GM13976 (cell line): ENCODE results near the gene LSR.

ENCODE experiments used
- DNase-seq: peaks from one replicate; pipeline ENCODE4 v3.0.0; 2012; ENCODE audit warnings: low spot score
- in situ Hi-C: fragments of 300-500 bp; cut with MboI; formaldehyde crosslinking; loops from one replicate; pipeline ENCODE4 v1.12.0; 2022; ENCODE audit warnings: low sequenced_read_pairs, mixed read lengths, inconsistent platforms; ENCODE audit not compliant: unreplicated experiment
- TF ChIP-seq, protein P1 (sequence below): IDR thresholded peaks from 2 replicates; pipeline ENCODE4 v1.5.1; 2012; ENCODE audit warnings: borderline replicate concordance, mild to moderate bottlenecking; ENCODE audit not compliant: insufficient read depth; ENCODE audit errors: extremely low read depth, missing control alignments, control extremely low read depth

LSR gene

DNA sequence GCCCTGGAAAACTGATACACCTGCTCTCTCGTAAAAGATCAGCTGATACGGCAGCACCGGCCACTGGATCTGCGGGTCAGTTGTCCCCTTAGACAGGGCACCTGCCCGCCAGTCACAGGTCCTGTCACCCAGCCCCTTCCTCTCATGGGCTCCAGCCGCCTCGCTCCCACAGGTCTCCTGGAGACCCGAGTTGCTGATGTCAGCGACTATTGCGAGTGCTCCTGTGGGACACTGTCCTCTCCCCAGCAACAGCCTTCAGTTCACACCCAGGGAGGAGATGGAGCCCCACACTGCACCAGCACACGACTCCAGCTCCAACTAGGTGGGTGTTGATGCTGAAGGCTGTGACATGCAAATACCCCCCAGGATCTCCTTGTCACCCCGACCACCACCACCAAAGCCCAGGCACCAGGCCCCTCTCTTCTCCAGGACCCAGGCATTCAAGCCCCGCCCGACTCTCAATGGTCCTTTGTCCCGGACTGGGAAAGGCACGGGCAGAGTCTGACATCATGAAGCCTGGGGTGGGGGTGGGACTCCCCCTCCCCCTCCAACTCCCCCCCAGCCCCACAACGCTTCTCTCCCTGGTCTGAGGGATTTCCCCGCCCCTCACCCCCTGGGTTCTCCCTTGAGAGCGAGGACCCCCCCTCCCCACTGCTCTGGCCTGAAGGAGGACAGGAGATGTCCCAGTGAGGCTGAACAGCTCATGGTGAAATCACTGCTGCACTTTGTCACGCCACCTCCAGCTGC is 41.8 kb downstream of the LSR start:
- in situ Hi-C loops, result no loop called here
- TF ChIP-seq, protein P1, sequence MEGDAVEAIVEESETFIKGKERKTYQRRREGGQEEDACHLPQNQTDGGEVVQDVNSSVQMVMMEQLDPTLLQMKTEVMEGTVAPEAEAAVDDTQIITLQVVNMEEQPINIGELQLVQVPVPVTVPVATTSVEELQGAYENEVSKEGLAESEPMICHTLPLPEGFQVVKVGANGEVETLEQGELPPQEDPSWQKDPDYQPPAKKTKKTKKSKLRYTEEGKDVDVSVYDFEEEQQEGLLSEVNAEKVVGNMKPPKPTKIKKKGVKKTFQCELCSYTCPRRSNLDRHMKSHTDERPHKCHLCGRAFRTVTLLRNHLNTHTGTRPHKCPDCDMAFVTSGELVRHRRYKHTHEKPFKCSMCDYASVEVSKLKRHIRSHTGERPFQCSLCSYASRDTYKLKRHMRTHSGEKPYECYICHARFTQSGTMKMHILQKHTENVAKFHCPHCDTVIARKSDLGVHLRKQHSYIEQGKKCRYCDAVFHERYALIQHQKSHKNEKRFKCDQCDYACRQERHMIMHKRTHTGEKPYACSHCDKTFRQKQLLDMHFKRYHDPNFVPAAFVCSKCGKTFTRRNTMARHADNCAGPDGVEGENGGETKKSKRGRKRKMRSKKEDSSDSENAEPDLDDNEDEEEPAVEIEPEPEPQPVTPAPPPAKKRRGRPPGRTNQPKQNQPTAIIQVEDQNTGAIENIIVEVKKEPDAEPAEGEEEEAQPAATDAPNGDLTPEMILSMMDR, result no peak
- no peak for DNase-seq

DNA sequence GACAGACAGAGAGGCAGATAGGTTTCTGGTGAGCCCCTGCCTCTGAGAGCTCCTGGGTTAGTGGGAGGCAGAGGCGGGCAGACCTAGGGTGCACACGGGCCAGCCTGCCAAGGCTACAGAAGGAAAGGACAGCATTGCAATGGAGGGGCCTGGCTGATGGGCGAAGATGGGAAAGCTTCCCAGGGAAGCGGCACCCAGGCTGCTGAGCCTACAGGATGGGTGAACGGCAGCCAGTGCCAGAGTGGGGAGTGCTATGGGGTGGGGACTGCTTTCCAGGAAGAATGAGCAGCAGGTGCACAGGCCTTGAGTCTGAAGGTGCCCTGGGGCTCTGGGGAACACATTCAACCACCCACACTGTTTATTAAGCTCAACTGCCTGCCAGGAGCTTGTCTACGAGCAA is 42.5 kb downstream of the LSR start:
- in situ Hi-C loops, result no loop called here
- DNase-seq, result no peak
- TF ChIP-seq, protein P1, result no peak

DNA sequence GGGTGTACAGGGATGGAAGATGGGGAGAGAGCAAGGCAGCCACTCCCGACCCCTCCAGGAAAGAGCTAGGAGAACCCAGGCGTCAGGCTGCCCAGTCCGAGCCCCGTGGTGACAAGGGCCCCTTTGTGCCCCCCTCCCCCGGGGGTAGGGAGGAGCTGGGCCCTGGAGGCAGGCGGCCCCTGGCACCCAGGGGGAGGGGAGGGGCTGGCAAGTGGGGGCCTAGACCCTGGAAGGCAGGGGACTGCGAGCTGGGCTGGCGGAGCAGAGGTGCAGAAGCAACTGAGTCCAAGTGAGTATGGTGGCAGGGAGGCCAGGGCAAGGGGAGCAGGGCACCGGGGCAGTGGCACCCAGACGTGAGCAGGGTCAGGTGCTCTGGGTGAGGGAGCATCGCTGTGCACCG is 43.1 kb downstream of the LSR start, which contains the start of gene MAG:
MAG (plus strand) TSS at position 246 of the 400 bp plus-strand sequence. CDS start 3,248 bp downstream, outside the sequence.
- in situ Hi-C loops, result no loop called here
- TF ChIP-seq, protein P1, result no peak
- DNase-seq, result no peak

DNA sequence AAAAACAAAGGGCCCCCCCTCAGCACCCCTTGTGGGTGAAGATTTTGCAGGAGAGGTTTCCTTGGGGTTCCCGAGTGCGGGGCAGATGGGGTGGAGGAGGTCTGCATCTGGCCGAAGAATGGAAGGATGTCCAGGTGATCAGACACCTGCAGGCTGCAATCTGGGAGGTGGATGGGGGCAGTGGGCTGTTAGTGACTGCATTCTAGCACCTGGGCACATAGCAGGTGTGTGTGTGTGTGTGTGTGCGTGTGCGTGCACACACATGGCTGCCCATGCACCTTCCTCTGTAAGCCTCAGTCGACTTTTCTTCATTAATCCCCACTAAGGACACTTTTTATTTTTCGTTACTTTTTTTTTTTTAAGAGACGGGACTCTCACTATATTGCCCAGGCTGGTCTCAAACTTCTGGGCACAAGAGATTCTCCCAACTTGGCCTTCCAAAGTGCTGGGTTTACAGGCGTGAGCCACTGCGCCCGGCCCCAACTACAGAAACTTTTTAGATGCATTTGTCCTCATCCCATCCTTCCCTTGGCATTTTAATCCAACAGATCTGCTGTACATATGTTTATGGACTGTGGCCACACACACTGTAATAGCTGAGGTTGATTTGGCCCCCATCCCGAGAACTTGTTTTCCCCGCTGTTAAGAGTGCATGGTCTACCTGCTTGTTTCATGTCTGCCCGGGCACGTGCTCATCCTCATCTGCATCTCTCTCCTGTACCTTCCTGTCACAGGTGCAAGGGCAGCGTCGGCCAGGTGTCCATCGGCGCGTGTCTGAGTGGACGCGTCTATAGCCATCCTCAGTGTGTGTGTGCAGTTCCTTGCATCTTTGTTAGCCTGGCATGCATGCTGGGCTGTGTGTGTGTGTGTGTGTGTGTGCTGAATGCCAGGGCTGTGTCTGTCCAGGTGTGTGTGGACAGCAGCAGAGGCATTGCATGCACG is 43.9 kb downstream of the LSR start:
- TF ChIP-seq, protein P1, result no peak
- in situ Hi-C loops, result no loop called here
- no peak for DNase-seq

DNA sequence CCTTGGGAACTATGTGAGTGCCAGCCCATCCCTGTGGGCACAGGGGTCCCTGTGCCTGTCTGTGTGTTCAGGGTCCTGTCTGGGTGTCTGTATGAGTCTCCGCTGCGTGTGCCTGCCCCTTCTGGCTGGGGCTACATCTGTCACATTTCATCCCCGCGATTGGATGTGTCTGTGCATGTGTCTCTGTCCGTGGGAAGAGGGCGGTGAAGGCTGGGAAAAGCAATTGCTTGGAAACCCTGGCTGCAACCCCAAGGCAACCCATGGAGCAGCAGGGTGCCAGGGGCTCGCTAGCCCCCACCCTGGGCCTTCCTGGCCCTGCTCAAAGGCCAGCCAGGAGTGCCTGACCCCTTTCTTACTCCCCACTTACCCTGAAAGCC is 44.5 kb downstream of the LSR start:
- TF ChIP-seq, protein P1, result no peak
- DNase-seq, result no peak
- in situ Hi-C loops, result no loop called here

DNA sequence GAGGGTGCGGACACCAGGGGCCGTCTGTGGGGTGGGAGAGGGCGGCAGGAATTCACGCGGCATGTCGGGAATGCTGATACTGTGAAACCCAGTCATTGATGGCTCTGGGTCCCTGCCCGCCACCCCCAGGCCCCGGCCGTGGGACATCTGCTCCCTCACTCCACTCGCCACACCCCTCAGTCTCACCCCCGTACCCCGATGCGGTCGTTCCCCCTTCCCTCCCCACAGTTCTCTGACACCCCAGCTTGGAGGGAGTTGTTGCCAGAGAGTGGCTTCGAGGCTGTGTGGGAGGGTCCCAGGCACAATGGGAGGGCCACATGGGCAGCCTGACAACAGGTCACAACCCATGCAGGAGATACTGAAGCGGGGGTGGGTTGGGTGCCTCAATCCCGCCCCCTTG is 45.0 kb downstream of the LSR start:
- no peak for DNase-seq
- in situ Hi-C loops, result no loop called here
- TF ChIP-seq, protein P1, result no peak
